ENCODE results near the gene CANT1. TPM values are rescaled to one million over a fixed set of nuclear protein-coding genes. Genes with fewer than 3 reads are reported as not detected.

Gene CANT1
- total RNA-seq, 1 experiment from 2014 or later = 62.5 TPM

DNA sequence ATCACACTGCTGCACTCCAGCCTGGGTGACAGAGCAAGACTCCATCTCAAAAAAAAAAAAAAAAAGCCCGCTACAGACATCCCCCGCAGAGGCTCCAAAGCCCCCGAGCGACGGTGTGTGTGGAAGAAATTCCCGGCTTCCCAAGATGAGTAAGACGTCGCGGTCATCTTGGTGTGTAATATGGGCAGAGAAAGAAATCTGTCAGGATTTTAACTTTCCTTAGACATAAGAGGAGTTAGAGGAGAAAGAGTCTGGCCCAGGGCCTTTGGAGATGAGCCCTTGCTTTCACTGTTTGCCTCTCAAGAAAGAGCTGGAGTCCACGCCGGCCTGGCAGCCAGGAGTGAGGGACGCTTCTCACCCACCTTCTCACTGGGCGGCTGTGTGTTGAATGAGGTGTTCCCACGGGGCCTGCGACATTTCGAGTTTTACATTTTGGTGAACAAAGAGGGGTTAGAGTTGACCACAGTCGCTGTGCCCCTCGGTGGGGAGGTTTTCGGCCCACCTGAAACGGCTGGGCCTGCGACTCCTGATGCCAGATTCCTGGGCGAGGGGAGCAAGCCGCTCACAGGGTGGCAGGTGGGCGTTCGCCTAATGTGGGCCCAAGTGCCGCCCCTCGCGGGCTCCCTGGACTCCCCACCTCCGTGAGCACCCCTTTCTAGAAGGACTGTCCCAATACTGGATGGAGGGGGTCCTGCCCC lies 32.3 kb upstream of the CANT1 start:
- BruUV-seq (replicated peaks) = no TSS peak
- H3K36me3 Mint-ChIP-seq (ENCODE audit: insufficient read depth, unreplicated experiment) = peaks cover 6% of the 10 kb centered on the region
- DNase-seq (ENCODE audit: unreplicated experiment) = no peak
- TF ChIP-seq, protein P1, sequence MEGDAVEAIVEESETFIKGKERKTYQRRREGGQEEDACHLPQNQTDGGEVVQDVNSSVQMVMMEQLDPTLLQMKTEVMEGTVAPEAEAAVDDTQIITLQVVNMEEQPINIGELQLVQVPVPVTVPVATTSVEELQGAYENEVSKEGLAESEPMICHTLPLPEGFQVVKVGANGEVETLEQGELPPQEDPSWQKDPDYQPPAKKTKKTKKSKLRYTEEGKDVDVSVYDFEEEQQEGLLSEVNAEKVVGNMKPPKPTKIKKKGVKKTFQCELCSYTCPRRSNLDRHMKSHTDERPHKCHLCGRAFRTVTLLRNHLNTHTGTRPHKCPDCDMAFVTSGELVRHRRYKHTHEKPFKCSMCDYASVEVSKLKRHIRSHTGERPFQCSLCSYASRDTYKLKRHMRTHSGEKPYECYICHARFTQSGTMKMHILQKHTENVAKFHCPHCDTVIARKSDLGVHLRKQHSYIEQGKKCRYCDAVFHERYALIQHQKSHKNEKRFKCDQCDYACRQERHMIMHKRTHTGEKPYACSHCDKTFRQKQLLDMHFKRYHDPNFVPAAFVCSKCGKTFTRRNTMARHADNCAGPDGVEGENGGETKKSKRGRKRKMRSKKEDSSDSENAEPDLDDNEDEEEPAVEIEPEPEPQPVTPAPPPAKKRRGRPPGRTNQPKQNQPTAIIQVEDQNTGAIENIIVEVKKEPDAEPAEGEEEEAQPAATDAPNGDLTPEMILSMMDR (IDR thresholded peaks at IDR 0.05; ENCODE audit: unreplicated experiment) = no peak
- H3K4me3 Mint-ChIP-seq (ENCODE audit: unreplicated experiment) = no peak overlapping the region
- no peaks in the 10 kb centered on the region for H3K9me3 Mint-ChIP-seq (ENCODE audit: unreplicated experiment)
- H3K27ac Mint-ChIP-seq (ENCODE audit: low read depth, unreplicated experiment) = no peak overlapping the region
- intact Hi-C loops (cut with micrococcal nuclease) = loop anchor here (1.0 kb wide), 1 partner anchor 23 kb away; no protein-coding TSS in a partner anchor
- CTCF ChIA-PET = interaction anchor here (0.6 to 1.9 kb wide), 13 partner anchors 9 to 354 kb away, joined by 3 to 14 read pairs (median 4); no protein-coding TSS in a partner anchor
- POLR2A ChIA-PET = no interaction called here
- H3K4me1 Mint-ChIP-seq (ENCODE audit: insufficient read depth, unreplicated experiment) = peaks cover 35% of the 10 kb centered on the region
- peaks cover 26% of the 10 kb centered on the region for H3K27me3 Mint-ChIP-seq (ENCODE audit: insufficient read depth, unreplicated experiment)

- Mint-ChIP-seq H3K9me3 (ENCODE audit: unreplicated experiment) (no peaks in the 10 kb centered on the region), H3K4me3 (ENCODE audit: unreplicated experiment) (no peak overlapping the region), H3K27me3 (ENCODE audit: insufficient read depth, unreplicated experiment) (peaks cover 26% of the 10 kb centered on the region), H3K4me1 (ENCODE audit: insufficient read depth, unreplicated experiment) (peaks cover 37% of the 10 kb centered on the region), H3K36me3 (ENCODE audit: insufficient read depth, unreplicated experiment) (peaks cover 11% of the 10 kb centered on the region), H3K27ac (ENCODE audit: low read depth, unreplicated experiment) (peak overlapping the region; percentile 95)
- DNase-seq (ENCODE audit: unreplicated experiment) = no peak
- intact Hi-C loops (cut with micrococcal nuclease) = no loop called here
- ChIA-PET CTCF (interaction anchor here (0.6 to 1.9 kb wide), 9 partner anchors 8 to 62 kb away, joined by 3 to 14 read pairs (median 4); no protein-coding TSS in a partner anchor), POLR2A (interaction anchor here (0.5 to 1.6 kb wide), 5 partner anchors 10 to 745 kb away, joined by 3 to 7 read pairs (median 3); no protein-coding TSS in a partner anchor)
- TF ChIP-seq, protein P1 (IDR thresholded peaks at IDR 0.05; ENCODE audit: unreplicated experiment) = no peak
- BruUV-seq (replicated peaks) = no TSS peak
Observed at GRCh38 chr17:79041041-79041570, 31.5 kb upstream of the CANT1 start.

GRCh38 chr17:79039886-79040285 lies 30.3 kb upstream of the CANT1 start:
- TF ChIP-seq, protein P1 (IDR thresholded peaks at IDR 0.05; ENCODE audit: unreplicated experiment) = no peak
- peaks cover 11% of the 10 kb centered on the region for H3K36me3 Mint-ChIP-seq (ENCODE audit: insufficient read depth, unreplicated experiment)
- no peak overlapping the region for H3K4me3 Mint-ChIP-seq (ENCODE audit: unreplicated experiment)
- H3K4me1 Mint-ChIP-seq (ENCODE audit: insufficient read depth, unreplicated experiment) = peaks cover 32% of the 10 kb centered on the region
- no peaks in the 10 kb centered on the region for H3K9me3 Mint-ChIP-seq (ENCODE audit: unreplicated experiment)
- POLR2A ChIA-PET = interaction anchor here (1.6 kb wide), 1 partner anchor 13 kb away, joined by 7 read pairs; no protein-coding TSS in a partner anchor
- H3K27me3 Mint-ChIP-seq (ENCODE audit: insufficient read depth, unreplicated experiment) = peaks cover 17% of the 10 kb centered on the region
- BruUV-seq (replicated peaks) = no TSS peak
- peak overlapping the region; percentile 95 for H3K27ac Mint-ChIP-seq (ENCODE audit: low read depth, unreplicated experiment)
- CTCF ChIA-PET = interaction anchor here (1.2 to 1.7 kb wide), 2 partner anchors 10 to 20 kb away, joined by 4 to 5 read pairs; no protein-coding TSS in a partner anchor
- intact Hi-C loops (cut with micrococcal nuclease) = no loop called here
- DNase-seq (ENCODE audit: unreplicated experiment) = no peak

- Mint-ChIP-seq H3K27me3 (ENCODE audit: insufficient read depth, unreplicated experiment) (peaks cover 10% of the 10 kb centered on the region), H3K4me3 (ENCODE audit: unreplicated experiment) (no peak overlapping the region), H3K4me1 (ENCODE audit: insufficient read depth, unreplicated experiment) (peaks cover 30% of the 10 kb centered on the region), H3K36me3 (ENCODE audit: insufficient read depth, unreplicated experiment) (peaks cover 11% of the 10 kb centered on the region), H3K27ac (ENCODE audit: low read depth, unreplicated experiment) (peak overlapping the region; percentile 95), H3K9me3 (ENCODE audit: unreplicated experiment) (no peaks in the 10 kb centered on the region)
- intact Hi-C loops (cut with micrococcal nuclease) = no loop called here
- BruUV-seq (replicated peaks) = TSS peak; percentile 82
- TF ChIP-seq, protein P1 (IDR thresholded peaks at IDR 0.05; ENCODE audit: unreplicated experiment) = no peak
- ChIA-PET POLR2A (interaction anchor here (0.9 to 4.3 kb wide), 3 partner anchors 12 to 189 kb away, joined by 3 to 41 read pairs (median 3); no protein-coding TSS in a partner anchor), CTCF (interaction anchor here (1.2 to 1.7 kb wide), 2 partner anchors 10 to 19 kb away, joined by 4 to 5 read pairs; no protein-coding TSS in a partner anchor)
- no peak for DNase-seq (ENCODE audit: unreplicated experiment)
Observed at GRCh38 chr17:79039171-79039570, 29.6 kb upstream of the CANT1 start.

All from MCF 10A (cell line).